ENCODE results near the gene RAC2. TPM values are rescaled to one million over a fixed set of nuclear protein-coding genes. Genes with fewer than 3 reads are reported as not detected.

The RAC2 gene
- total and polyA plus RNA-seq, 2 of the 8 experiments (the other 6 are each of a cell fraction or from before 2014, with no cell fraction given): 2.3 to 4.3 TPM

DNA sequence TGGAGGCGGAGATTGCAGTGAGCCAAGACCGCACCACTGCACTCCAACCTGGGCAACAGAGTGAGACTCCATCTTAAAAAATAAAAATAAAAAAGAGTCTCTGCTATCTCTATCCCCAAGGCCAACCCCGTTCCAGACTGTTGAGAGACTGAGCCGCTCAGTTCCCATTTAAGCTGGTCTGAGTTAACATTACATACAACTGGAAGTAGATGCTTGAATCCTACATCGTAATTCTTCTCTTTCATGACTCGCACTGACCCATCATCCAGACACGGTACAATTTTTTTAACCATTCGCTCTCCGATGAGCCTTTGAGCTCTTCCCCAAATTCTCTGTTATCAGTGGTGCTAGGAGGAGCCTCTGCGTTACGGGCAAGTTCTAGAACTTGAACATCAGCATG, 33.3 kb upstream of the RAC2 start (continued):
- TF ChIP-seq POU5F1 (IDR thresholded peaks at IDR 0.05; ENCODE audit: low read depth, low read length): no peak
